GM19351 (cell line): ENCODE data around the gene EVA1B.

ENCODE experiments used
- ATAC-seq: cut with Tn5 transposase; IDR thresholded peaks from one replicate; pipeline ENCODE4 v1.9.1; 2021; ENCODE audit warnings: mild to moderate bottlenecking, moderate library complexity; ENCODE audit not compliant: unreplicated experiment

EVA1B gene

GRCh38 chr1:36346741-36347370 lies 23.4 kb upstream of the EVA1B start:
- no peak for ATAC-seq

GRCh38 chr1:36345353-36345752 lies 21.9 kb upstream of the EVA1B start:
- ATAC-seq: no peak

- ATAC-seq: no peak
Measured at GRCh38 chr1:36344395-36344680, 20.9 kb upstream of the EVA1B start.

- ATAC-seq: no peak
Measured at GRCh38 chr1:36343651-36344394, 20.4 kb upstream of the EVA1B start.

GRCh38 chr1:36342426-36343185 lies 19.2 kb upstream of the EVA1B start:
- ATAC-seq: no peak

GRCh38 chr1:36341626-36342320 lies 18.3 kb upstream of the EVA1B start:
- no peak for ATAC-seq

GRCh38 chr1:36339615-36340014 lies 16.2 kb upstream of the EVA1B start:
- no peak for ATAC-seq

- no peak for ATAC-seq
Measured at GRCh38 chr1:36339215-36339614, 15.8 kb upstream of the EVA1B start.

GRCh38 chr1:36337830-36338229 lies 14.4 kb upstream of the EVA1B start:
- no peak for ATAC-seq

GRCh38 chr1:36330940-36331339 lies 7.5 kb upstream of the EVA1B start:
- ATAC-seq: no peak

GRCh38 chr1:36329817-36330216 lies 6.4 kb upstream of the EVA1B start:
- ATAC-seq: no peak

GRCh38 chr1:36328713-36329112 lies 5.3 kb upstream of the EVA1B start:
- ATAC-seq: no peak

GRCh38 chr1:36328088-36328480 lies 4.6 kb upstream of the EVA1B start:
- no peak for ATAC-seq

GRCh38 chr1:36327421-36328087 lies 4.1 kb upstream of the EVA1B start:
- ATAC-seq: no peak

- no peak for ATAC-seq
Measured at GRCh38 chr1:36326499-36326898, 3.1 kb upstream of the EVA1B start.

GRCh38 chr1:36324353-36324703 lies 883 bp upstream of the EVA1B start:
- no peak for ATAC-seq

GRCh38 chr1:36322786-36323635 lies 434 bp downstream of the EVA1B start:
- ATAC-seq: no peak

GRCh38 chr1:36322041-36322785 lies 1.2 kb downstream of the EVA1B start:
- ATAC-seq: no peak

GRCh38 chr1:36321119-36321951 lies 2.1 kb downstream of the EVA1B start:
- ATAC-seq: no peak
